Spleen (tissue), 7 donors: ENCODE results near the gene CD209.

Experiments used
- CTCF ChIP-seq, 11 experiments: fragments of 200-600 bp in 7 of 11; fragments of 450-650 bp in 4 of 11; sonication (generic) in 4 of 11; IDR thresholded peaks in 8 of 11; conservative IDR thresholded peaks in 3 of 11; 1 replicate in 7 of 11; 2 replicates in 4 of 11; pipeline versions ENCODE4 v1.4.0 to v1.8.0; 2016 to 2021; ENCODE audit warnings: antibody characterized with exemption in 11 of 11, inconsistent platforms in 4 of 11, mild to moderate bottlenecking in 1 of 11
- POLR2A ChIP-seq, 3 donors: fragments of 450-650 bp; IDR thresholded peaks; one replicate each; pipeline ENCODE4 v1.5.1; 2017; ENCODE audit warnings: antibody characterized with exemption in 3 of 3, mild to moderate bottlenecking in 1 of 3
- donor health status: DM: no; HTN: no; CAD: no; lungs with moderate emphysema.
- donor health status: DM: no; HTN: no; CAD: no.
- donor health status: DM: no; HTN: no; CAD: no.

GRCh38 chr19:7691497-7691896 is 55.8 kb downstream of the CD209 start:
- no peak for TF ChIP-seq CTCF (IDR thresholded peaks at IDR 0.05 in 8 of 11, conservative IDR thresholded peaks at IDR 0.05 in 3 of 11)
- TF ChIP-seq POLR2A (IDR thresholded peaks at IDR 0.05), result no peak
